Measurements from ENCODE around the gene CDH6.

Gene CDH6

GRCh38 chr5:31197183-31197582 lies 3.7 kb downstream of the CDH6 start:
- no peak for DNase-seq (ENCODE audit: low read depth)

- DNase-seq (ENCODE audit: low read depth): no peak
These were observed 11.5 kb downstream of the CDH6 start for GRCh38 chr5:31204958-31205357.

- no peak for DNase-seq (ENCODE audit: low read depth)
These were observed 14.6 kb downstream of the CDH6 start for GRCh38 chr5:31208043-31208442.

DNA sequence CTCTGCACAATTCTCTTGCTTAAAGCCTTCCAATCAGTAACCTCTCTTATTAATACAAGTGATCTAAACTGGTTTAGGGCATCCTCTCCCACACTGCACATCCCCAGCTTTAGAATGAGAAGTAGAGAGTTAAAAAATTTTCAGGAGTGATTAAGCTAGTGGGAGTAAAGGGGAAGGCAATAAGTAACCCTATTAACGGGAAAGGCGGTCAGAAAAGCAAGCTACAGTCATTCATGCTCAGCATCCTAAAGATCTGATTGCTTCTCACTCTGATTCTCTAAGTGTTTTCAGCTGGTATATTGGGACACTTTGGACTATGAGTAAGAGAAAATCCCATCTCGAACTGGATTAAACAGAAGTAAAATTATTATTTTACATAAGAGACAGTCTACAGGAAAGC lies 15.8 kb downstream of the CDH6 start:
- DNase-seq (ENCODE audit: low read depth): no peak

- DNase-seq (ENCODE audit: low read depth): no peak
These were observed 17.6 kb downstream of the CDH6 start for GRCh38 chr5:31211098-31211497.

DNA sequence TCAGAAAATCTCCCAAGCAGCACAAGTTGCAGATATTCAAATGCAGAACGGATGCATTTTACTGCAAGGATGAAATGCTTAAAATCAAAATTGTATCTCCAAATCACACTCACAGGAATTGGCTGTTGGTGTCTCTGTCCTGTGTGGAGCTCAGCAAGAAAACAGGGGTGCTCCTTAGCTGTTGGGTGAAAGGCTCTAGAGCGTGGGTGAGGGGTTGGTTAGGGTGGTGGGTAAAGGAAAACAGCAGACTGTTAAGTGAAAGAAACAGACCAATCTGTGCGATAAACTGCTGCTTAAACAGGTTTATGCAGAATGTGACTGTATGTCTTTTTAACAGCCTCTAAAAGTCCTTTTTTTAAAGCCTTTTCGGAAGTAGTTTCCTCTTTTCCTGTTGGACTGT lies 19.8 kb downstream of the CDH6 start:
- no peak for DNase-seq (ENCODE audit: low read depth)

GRCh38 chr5:31213705-31214121 lies 20.2 kb downstream of the CDH6 start:
- no peak for DNase-seq (ENCODE audit: low read depth)

GRCh38 chr5:31214229-31214628 lies 20.7 kb downstream of the CDH6 start:
- DNase-seq (ENCODE audit: low read depth): no peak

- DNase-seq (ENCODE audit: low read depth): no peak
These were observed 21.8 kb downstream of the CDH6 start for GRCh38 chr5:31215236-31215635.

DNA sequence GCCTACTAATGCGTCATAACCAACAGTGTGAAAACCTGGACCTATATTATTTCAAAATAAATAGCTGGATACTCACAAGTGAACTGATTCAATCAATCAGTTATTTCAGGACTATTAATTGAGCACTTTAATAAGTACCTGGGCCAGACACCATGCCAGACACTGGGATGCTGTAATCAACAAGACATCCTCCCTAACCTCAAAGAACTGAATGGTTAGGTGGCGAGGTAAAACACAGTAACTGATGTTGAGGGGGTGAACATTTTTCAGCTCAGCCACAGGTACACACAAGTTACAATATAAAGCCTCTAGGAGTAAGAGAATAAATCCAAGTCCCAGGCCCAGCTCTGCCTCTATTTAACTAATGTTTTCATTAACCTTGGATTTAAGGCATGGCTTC lies 24.0 kb downstream of the CDH6 start:
- no peak for DNase-seq (ENCODE audit: low read depth)

GRCh38 chr5:31218978-31219377 lies 25.5 kb downstream of the CDH6 start:
- DNase-seq (ENCODE audit: low read depth): no peak

DNA sequence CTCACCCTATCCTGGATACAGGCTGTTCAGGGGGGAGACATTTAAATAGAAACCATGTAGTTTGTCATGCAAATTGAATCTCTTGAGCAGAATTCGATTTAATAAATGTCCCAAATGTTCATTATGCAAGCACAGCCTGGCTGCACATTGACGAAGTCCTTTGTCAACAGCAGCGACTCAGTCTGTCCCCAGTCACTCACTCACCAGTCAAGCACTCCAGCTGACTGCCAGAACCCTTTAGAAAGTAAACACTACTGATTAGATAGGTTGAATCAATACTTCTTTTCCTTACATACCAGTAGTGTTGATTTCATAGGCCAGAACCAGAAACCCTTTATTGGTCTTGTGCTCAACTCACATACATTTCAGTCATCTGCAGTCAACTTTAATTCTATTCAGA lies 27.5 kb downstream of the CDH6 start:
- DNase-seq (ENCODE audit: low read depth): no peak

DNA sequence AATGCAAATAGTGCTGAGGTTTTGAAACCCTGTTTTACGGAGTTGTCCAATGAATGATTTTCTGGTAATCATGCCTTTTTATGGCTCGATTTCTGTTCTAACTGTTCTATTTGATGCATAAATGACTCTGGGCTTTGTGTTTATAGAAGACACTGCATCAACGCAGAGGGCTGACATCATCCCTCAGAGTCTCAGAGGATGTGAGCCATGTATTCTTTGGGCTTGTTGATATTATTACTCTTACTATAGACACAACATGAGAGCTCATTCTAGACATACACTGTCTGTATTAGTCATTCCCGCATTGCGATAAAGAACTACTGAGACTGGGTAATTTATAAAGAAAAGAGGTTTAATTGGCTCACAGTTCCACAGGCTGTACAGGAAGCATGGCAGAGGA lies 31.6 kb downstream of the CDH6 start:
- no peak for DNase-seq (ENCODE audit: low read depth)

GRCh38 chr5:31225613-31226012 lies 32.1 kb downstream of the CDH6 start:
- no peak for DNase-seq (ENCODE audit: low read depth)

DNA sequence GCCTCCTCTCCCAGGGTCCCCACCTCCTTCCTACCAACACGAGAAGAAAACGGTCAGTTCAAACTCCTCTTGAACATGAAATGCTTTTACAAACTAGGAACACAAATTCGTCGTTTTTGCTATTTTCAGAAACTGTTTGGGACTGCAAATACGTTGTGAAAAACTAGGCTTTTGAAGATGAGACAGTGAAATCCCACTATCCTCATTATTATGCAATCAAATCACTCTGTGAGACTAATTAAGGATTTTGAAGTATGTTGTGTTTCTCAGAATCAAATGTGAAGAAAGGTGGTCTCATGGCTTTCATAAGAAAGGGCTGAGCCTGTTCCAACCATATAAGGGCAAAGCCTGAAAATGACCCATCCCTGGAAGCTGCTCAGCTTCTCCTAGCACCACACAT lies 33.2 kb downstream of the CDH6 start:
- DNase-seq (ENCODE audit: low read depth): no peak

GRCh38 chr5:31229266-31229665 lies 35.8 kb downstream of the CDH6 start:
- DNase-seq (ENCODE audit: low read depth): no peak

GRCh38 chr5:31231177-31231838 lies 37.8 kb downstream of the CDH6 start:
- DNase-seq (ENCODE audit: low read depth): no peak

GRCh38 chr5:31232273-31232888 lies 38.9 kb downstream of the CDH6 start:
- no peak for DNase-seq (ENCODE audit: low read depth)

- no peak for DNase-seq (ENCODE audit: low read depth)
These were observed 41.9 kb downstream of the CDH6 start for GRCh38 chr5:31235381-31235780.

GRCh38 chr5:31236339-31236738 lies 42.9 kb downstream of the CDH6 start:
- no peak for DNase-seq (ENCODE audit: low read depth)

GRCh38 chr5:31237174-31237573 lies 43.7 kb downstream of the CDH6 start:
- no peak for DNase-seq (ENCODE audit: low read depth)

- DNase-seq (ENCODE audit: low read depth): no peak
These were observed 45.0 kb downstream of the CDH6 start for GRCh38 chr5:31238497-31238896.

GRCh38 chr5:31244921-31245320 lies 51.4 kb downstream of the CDH6 start:
- DNase-seq (ENCODE audit: low read depth): no peak

- no peak for DNase-seq (ENCODE audit: low read depth)
These were observed 53.9 kb downstream of the CDH6 start for GRCh38 chr5:31247381-31247780.

All from activated T-helper 9 cell treated with anti-CD3 and anti-CD28 coated beads, Interleukin-2, amount 50 U/mL, for 16 hours (primary cell).